PFSK-1 (cell line): ENCODE measurements around the gene NDFIP2.

Experiments
- FOXP2 ChIP-seq: optimal IDR thresholded peaks from 2 replicates; pipeline ENCODE3; 2011; ENCODE audit warnings: borderline replicate concordance, control low read depth, inconsistent platforms; ENCODE audit not compliant: insufficient read depth; ENCODE audit errors: extremely low read length, extremely low read depth
- POLR2AphosphoS5 ChIP-seq: IDR thresholded peaks from 2 replicates; pipeline ENCODE4 v1.6.1; 2012; ENCODE audit warnings: low read depth, mild to moderate bottlenecking, control low read depth, low read length, moderate library complexity
- SIN3A ChIP-seq: IDR thresholded peaks from 2 replicates; pipeline ENCODE4 v1.6.1; 2012; ENCODE audit warnings: mild to moderate bottlenecking, low read length, moderate library complexity, borderline replicate concordance; ENCODE audit not compliant: insufficient read depth
- TAF1 ChIP-seq: IDR thresholded peaks from 2 replicates; pipeline ENCODE4 v1.6.1; 2012; ENCODE audit warnings: low read length, control low read depth, borderline replicate concordance; ENCODE audit not compliant: insufficient read depth
- TF ChIP-seq, protein P1 (sequence below), 2 experiments: IDR thresholded peaks; 2 replicates each; pipeline versions ENCODE4 v1.6.1 to v1.8.0; 2011 to 2012; ENCODE audit warnings: low read depth in 2 of 2, low read length in 2 of 2, control low read depth in 1 of 2, inconsistent platforms in 1 of 2, mild to moderate bottlenecking in 1 of 2, moderate library complexity in 1 of 2; ENCODE audit not compliant: insufficient read depth in 1 of 2

The NDFIP2 gene

DNA sequence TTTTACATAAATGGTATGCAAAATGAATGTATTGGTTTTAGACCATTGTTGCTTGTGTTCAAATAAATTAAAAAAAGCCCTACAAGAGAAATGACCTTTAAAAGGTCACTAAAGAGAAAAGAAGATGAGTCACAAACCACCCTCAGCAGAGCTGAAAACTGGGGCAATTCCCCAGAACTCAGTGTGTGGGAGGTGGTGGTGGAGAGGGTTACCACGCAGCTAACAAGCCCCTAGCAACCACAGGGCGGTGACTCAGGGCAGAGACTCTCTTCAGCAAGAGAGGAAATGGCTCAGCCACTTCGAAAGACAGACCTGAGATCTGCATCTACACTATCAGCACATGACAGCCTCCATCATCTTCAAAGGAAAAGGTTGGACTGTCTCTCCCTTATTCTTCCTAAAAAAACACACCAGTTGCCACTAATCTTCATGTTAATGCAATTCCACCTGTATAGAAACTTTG is 29.4 kb upstream of the NDFIP2 start:
- TF ChIP-seq SIN3A = no peak
- TF ChIP-seq TAF1 = no peak
- no peak for TF ChIP-seq FOXP2
- TF ChIP-seq, protein P1, sequence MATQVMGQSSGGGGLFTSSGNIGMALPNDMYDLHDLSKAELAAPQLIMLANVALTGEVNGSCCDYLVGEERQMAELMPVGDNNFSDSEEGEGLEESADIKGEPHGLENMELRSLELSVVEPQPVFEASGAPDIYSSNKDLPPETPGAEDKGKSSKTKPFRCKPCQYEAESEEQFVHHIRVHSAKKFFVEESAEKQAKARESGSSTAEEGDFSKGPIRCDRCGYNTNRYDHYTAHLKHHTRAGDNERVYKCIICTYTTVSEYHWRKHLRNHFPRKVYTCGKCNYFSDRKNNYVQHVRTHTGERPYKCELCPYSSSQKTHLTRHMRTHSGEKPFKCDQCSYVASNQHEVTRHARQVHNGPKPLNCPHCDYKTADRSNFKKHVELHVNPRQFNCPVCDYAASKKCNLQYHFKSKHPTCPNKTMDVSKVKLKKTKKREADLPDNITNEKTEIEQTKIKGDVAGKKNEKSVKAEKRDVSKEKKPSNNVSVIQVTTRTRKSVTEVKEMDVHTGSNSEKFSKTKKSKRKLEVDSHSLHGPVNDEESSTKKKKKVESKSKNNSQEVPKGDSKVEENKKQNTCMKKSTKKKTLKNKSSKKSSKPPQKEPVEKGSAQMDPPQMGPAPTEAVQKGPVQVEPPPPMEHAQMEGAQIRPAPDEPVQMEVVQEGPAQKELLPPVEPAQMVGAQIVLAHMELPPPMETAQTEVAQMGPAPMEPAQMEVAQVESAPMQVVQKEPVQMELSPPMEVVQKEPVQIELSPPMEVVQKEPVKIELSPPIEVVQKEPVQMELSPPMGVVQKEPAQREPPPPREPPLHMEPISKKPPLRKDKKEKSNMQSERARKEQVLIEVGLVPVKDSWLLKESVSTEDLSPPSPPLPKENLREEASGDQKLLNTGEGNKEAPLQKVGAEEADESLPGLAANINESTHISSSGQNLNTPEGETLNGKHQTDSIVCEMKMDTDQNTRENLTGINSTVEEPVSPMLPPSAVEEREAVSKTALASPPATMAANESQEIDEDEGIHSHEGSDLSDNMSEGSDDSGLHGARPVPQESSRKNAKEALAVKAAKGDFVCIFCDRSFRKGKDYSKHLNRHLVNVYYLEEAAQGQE (IDR thresholded peaks at IDR 0.05; ENCODE audit: insufficient read depth in 1 of 2, low read depth in 2 of 2, low read length in 2 of 2) = no peak
- TF ChIP-seq POLR2AphosphoS5 = no peak

DNA sequence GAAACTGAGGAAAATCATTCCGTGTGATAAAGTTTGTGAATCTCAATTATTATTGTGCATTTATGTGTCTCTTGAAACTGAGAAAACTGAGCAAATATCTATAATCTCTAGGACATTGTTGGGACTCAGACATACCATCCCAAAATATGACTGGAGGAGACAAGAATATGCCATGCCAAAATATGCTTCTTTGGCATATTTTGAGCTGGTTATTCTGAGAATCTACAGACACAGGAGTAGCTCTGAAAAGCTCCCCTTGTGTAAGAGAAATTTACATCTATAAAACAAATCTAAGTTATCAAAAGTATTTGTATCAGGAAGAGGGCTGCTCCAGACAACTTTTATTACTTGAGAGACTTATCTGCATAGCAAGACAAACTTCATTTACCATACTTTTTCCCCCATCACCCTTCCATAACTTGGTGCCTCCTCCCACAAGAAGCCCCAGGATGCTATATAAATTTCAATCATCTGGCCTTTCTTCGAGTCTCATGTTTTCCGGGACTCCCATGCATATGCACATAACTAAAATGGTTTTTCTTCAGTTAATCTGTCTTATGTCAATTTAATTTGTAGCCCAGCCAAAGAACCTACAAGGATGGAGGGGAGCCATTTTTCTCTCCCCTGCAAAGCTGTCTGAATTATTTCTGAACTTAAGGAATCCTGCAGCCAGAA is 28.6 kb upstream of the NDFIP2 start:
- TF ChIP-seq, protein P1 (IDR thresholded peaks at IDR 0.05; ENCODE audit: insufficient read depth in 1 of 2, low read depth in 2 of 2, low read length in 2 of 2) = no peak
- no peak for TF ChIP-seq TAF1
- no peak for TF ChIP-seq POLR2AphosphoS5
- TF ChIP-seq SIN3A = no peak
- no peak for TF ChIP-seq FOXP2

DNA sequence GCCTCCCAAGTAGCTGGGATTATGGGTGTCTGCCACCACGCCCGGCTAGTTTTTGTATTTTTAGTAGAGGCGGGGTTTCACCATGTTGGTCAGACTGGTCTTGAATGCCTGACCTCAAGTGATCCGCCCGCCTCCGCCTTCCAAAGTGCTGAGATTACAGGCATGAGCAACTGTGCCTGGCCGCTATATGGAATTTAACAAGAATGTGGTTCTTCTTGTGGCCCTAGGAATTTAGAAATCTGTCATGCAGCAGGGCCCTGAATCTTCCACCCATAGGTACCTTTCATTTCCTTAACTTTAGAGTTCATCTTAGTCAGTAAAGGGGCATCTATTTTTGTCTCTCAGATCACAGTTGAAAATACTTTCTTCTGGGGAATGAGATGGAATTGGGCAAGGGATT is 25.6 kb upstream of the NDFIP2 start:
- TF ChIP-seq POLR2AphosphoS5 (no peak), SIN3A (no peak), TAF1 (no peak)
- TF ChIP-seq, protein P1 (IDR thresholded peaks at IDR 0.05; ENCODE audit: insufficient read depth in 1 of 2, low read depth in 2 of 2, low read length in 2 of 2) = no peak

DNA sequence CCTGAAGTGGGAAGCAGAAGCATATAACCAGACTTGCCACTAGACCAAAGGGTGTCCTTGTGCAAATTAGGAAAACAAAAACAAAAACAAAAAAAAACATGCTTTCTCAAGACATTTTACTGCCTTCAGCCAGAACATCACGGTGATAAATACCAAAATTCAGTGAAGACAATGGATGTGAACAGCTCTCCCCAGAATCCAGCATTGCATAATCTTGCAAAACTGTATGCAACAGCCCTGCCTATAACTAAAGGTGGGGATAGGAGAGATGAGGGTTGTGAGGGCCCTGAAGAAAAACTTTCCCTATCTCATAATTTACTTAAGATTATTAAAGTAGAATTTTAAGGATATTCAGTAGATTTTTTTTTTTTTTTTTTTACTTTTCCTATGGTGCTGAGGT is 24.9 kb upstream of the NDFIP2 start:
- TF ChIP-seq SIN3A (no peak), TAF1 (no peak), POLR2AphosphoS5 (no peak), FOXP2 (no peak)
- TF ChIP-seq, protein P1 (IDR thresholded peaks at IDR 0.05; ENCODE audit: insufficient read depth in 1 of 2, low read depth in 2 of 2, low read length in 2 of 2) = no peak
